Measurements from ENCODE around the gene GADD45A. TPM values are rescaled to one million over a fixed set of nuclear protein-coding genes. Genes with fewer than 3 reads are reported as not detected.
A peak's percentile ranks its signal among the peaks of the same experiment; 100 is the strongest.

GADD45A gene
- total and polyA plus RNA-seq, 9 of the 15 experiments (the other 6 are each of a cell fraction or from before 2014, with no cell fraction given): 21.3 to 156 (median 62.1) TPM

DNA sequence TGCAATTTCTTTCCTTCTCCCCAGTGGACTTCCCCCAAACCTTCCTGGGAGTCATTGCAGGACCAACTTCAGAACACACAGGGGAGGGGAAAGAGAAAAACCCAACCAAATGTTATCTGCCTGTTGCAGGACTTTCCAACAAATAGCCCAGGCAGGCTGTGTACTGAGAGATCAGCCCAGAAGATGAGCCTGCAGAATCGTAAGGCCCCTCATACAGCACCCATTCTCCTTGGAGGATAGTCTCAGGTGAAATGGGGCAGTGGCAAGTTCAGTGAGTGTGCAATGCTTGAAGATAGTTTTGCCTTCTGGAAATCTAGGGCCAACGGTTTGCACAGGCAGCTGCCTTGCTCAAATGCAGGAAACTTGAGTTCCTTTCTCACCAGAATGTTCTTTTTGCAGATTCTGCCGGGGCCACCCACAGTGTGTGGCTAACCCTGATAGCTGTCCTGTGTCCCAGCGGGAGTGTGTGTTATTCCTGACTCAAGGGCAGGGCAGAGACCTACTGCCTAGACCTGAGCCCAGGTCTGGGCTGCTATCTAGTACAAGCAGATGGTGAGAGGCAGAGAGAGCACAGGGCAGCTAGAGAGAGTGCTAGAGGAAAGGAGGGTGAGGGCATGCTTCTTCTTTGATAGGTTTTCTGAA, 48.8 kb downstream of the GADD45A start (continued):
- TF ChIP-seq, protein P1, sequence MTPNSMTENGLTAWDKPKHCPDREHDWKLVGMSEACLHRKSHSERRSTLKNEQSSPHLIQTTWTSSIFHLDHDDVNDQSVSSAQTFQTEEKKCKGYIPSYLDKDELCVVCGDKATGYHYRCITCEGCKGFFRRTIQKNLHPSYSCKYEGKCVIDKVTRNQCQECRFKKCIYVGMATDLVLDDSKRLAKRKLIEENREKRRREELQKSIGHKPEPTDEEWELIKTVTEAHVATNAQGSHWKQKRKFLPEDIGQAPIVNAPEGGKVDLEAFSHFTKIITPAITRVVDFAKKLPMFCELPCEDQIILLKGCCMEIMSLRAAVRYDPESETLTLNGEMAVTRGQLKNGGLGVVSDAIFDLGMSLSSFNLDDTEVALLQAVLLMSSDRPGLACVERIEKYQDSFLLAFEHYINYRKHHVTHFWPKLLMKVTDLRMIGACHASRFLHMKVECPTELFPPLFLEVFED (CRISPR knock-in tag; conservative IDR thresholded peaks at IDR 0.05): no peak
- peak; percentile 84 for TF ChIP-seq CBFB (CRISPR knock-in tag; IDR thresholded peaks at IDR 0.05)
- TF ChIP-seq ELF4 (CRISPR knock-in tag; IDR thresholded peaks at IDR 0.05): peak; percentile 7; the same call in 1 of the 2 replicates
- TF ChIP-seq HDAC2 (IDR thresholded peaks at IDR 0.05): peak; percentile 97
- no peak for TF ChIP-seq KLF10 (CRISPR knock-in tag; IDR thresholded peaks at IDR 0.05)
- 0 out of 2 replicates have a peak, but pooled peaks have one; percentile 35 for TF ChIP-seq SPI1 (IDR thresholded peaks at IDR 0.05; ENCODE audit: borderline replicate concordance, low read depth, low read length)
- TF ChIP-seq HMG20A (CRISPR knock-in tag; conservative IDR thresholded peaks at IDR 0.05): no peak
- TF ChIP-seq NR2C2 (CRISPR knock-in tag; IDR thresholded peaks at IDR 0.05): no peak
- no peak for TF ChIP-seq NR2C2 (tag; IDR thresholded peaks at IDR 0.05)
- TF ChIP-seq SP1 (CRISPR knock-in tag; IDR thresholded peaks at IDR 0.05): peak; percentile 55; the same call in 1 of the 2 replicates
- peak; percentile 75 for TF ChIP-seq MECOM (CRISPR knock-in tag; IDR thresholded peaks at IDR 0.05)
- TF ChIP-seq, protein P2, sequence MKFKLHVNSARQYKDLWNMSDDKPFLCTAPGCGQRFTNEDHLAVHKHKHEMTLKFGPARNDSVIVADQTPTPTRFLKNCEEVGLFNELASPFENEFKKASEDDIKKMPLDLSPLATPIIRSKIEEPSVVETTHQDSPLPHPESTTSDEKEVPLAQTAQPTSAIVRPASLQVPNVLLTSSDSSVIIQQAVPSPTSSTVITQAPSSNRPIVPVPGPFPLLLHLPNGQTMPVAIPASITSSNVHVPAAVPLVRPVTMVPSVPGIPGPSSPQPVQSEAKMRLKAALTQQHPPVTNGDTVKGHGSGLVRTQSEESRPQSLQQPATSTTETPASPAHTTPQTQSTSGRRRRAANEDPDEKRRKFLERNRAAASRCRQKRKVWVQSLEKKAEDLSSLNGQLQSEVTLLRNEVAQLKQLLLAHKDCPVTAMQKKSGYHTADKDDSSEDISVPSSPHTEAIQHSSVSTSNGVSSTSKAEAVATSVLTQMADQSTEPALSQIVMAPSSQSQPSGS (CRISPR knock-in tag; IDR thresholded peaks at IDR 0.05): no peak
- TF ChIP-seq PCBP2 (IDR thresholded peaks at IDR 0.05; ENCODE audit: low read depth, low read length, poor library complexity, severe bottlenecking): no peak
- no peak for TF ChIP-seq CHCHD3 (CRISPR knock-in tag; IDR thresholded peaks at IDR 0.05)
- TF ChIP-seq BRD9 (IDR thresholded peaks at IDR 0.05; ENCODE audit: low read depth, partially characterized antibody): peak; percentile 44
- TF ChIP-seq BRF1 (IDR thresholded peaks at IDR 0.05; ENCODE audit: borderline replicate concordance, extremely low read depth, insufficient read length): no peak
- TF ChIP-seq, protein P3, sequence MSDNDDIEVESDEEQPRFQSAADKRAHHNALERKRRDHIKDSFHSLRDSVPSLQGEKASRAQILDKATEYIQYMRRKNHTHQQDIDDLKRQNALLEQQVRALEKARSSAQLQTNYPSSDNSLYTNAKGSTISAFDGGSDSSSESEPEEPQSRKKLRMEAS (CRISPR knock-in tag; IDR thresholded peaks at IDR 0.05): peak; percentile 82; the same call in 1 of the 2 replicates
- TF ChIP-seq MEIS2 (IDR thresholded peaks at IDR 0.05; ENCODE audit: partially characterized antibody): no peak
- no peak for TF ChIP-seq ZNF282 (CRISPR knock-in tag; IDR thresholded peaks at IDR 0.05)
- TF ChIP-seq TRIM28 (IDR thresholded peaks at IDR 0.05): peak; percentile 69; the same call in 1 of the 2 replicates
- TF ChIP-seq KDM1A (IDR thresholded peaks at IDR 0.05): peak; percentile 77 to 81
- TF ChIP-seq RBM17 (IDR thresholded peaks at IDR 0.05; ENCODE audit: borderline replicate concordance, low read depth, low read length): no peak
- no peak for TF ChIP-seq RBM22 (IDR thresholded peaks at IDR 0.05; ENCODE audit: low read depth, low read length, poor library complexity, severe bottlenecking)
- no peak for TF ChIP-seq ZNF121 (CRISPR knock-in tag; conservative IDR thresholded peaks at IDR 0.05)
- TF ChIP-seq, protein P4, sequence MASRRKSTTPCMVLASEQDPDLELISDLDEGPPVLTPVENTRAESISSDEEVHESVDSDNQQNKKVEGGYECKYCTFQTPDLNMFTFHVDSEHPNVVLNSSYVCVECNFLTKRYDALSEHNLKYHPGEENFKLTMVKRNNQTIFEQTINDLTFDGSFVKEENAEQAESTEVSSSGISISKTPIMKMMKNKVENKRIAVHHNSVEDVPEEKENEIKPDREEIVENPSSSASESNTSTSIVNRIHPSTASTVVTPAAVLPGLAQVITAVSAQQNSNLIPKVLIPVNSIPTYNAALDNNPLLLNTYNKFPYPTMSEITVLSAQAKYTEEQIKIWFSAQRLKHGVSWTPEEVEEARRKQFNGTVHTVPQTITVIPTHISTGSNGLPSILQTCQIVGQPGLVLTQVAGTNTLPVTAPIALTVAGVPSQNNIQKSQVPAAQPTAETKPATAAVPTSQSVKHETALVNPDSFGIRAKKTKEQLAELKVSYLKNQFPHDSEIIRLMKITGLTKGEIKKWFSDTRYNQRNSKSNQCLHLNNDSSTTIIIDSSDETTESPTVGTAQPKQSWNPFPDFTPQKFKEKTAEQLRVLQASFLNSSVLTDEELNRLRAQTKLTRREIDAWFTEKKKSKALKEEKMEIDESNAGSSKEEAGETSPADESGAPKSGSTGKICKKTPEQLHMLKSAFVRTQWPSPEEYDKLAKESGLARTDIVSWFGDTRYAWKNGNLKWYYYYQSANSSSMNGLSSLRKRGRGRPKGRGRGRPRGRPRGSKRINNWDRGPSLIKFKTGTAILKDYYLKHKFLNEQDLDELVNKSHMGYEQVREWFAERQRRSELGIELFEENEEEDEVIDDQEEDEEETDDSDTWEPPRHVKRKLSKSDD (conservative IDR thresholded peaks at IDR 0.05; ENCODE audit: low read length): no peak
- TF ChIP-seq BACH1 (tag; IDR thresholded peaks at IDR 0.05): peak; percentile 48
